HepG2 (cell line): Measurements from ENCODE around the gene SIK3. TPM values are rescaled to one million over a fixed set of nuclear protein-coding genes. Genes with fewer than 3 reads are reported as not detected.

Source experiments
- ATAC-seq: fragments of 200-7000 bp; cut with Tn5 transposase; 3 replicates; pipeline ENCODE4 v1.9.1; 2020; ENCODE audit warnings: mild to moderate bottlenecking, moderate library complexity
- BruUV-seq: library from RNA; stranded (reverse); fragments of 400-500 nt; replicated peaks from 2 replicates; lab custom pipeline; 2021; lab: Mats Ljungman, UMichigan
- CTCF ChIA-PET: fragments of 300-600 bp; formaldehyde crosslinking; extraction: SDS; loops from one replicate; lab custom pipeline; 2021; ENCODE audit warnings: low total read pairs, inconsistent platforms, low intra/inter-chr PET ratio; lab: Yijun Ruan, JAX
- POLR2A ChIA-PET: fragments of 350-600 bp; sonication (Branson Sonifier 250); formaldehyde crosslinking; loops from one replicate; lab custom pipeline; 2020; ENCODE audit warnings: antibody characterized with exemption, inconsistent platforms; lab: Yijun Ruan, JAX
- DNase-seq: peaks from one replicate; pipeline ENCODE4 v3.0.0-alpha.2; 2015; ENCODE audit warnings: low spot score
- FAIRE-seq: peaks from 3 replicates; lab custom pipeline; 2011; peaks lifted over from hg19 to GRCh38; lab: Jason Lieb, UNC
- H2AFZ ChIP-seq: one replicate; pipeline ENCODE4 v1.6.1; 2011; ENCODE audit warnings: low read length, inconsistent platforms
- H3K27ac ChIP-seq: fragments of 300-600 bp; 3 replicates; pipeline ENCODE4 v1.8.0; 2011; ENCODE audit warnings: mixed run types, mild to moderate bottlenecking, mixed read lengths, low read length, inconsistent platforms; ENCODE audit not compliant: insufficient read depth; ENCODE audit errors: extremely low read length
- H3K27me3 ChIP-seq, 2 experiments: fragments of 200-600 bp in 1 of 2; 2 replicates in 1 of 2; 3 replicates in 1 of 2; pipeline versions ENCODE4 v1.6.0 to v1.8.0; 2011; ENCODE audit warnings: low read length in 2 of 2, mild to moderate bottlenecking in 2 of 2, moderate library complexity in 2 of 2, inconsistent platforms in 1 of 2; ENCODE audit not compliant: insufficient read depth in 2 of 2, control insufficient read depth in 1 of 2
- H3K36me3 ChIP-seq, 2 experiments: fragments of 200-600 bp in 1 of 2; replicated peaks in 1 of 2; 2 replicates in 1 of 2; 3 replicates in 1 of 2; pipeline versions ENCODE4 v1.5.1 to v1.8.0; 2011; ENCODE audit warnings: low read length in 2 of 2, inconsistent platforms in 1 of 2; ENCODE audit not compliant: insufficient read depth in 2 of 2, control insufficient read depth in 1 of 2
- H3K4me1 ChIP-seq: 2 replicates; pipeline ENCODE4 v1.5.1; 2012; ENCODE audit warnings: low read length, inconsistent platforms; ENCODE audit not compliant: insufficient read depth
- H3K4me2 ChIP-seq: 2 replicates; pipeline ENCODE4 v1.6.0; 2011; ENCODE audit warnings: low read depth, low read length, inconsistent platforms
- H3K4me3 ChIP-seq, 3 experiments: fragments of 200-600 bp in 1 of 3; sonication (generic), shearing (Covaris generic) in 1 of 3; replicated peaks in 1 of 3; 2 replicates each; pipeline ENCODE4 v1.5.1; 2011 to 2016; ENCODE audit warnings: low read length in 3 of 3, inconsistent platforms in 2 of 3, low read depth in 2 of 3, mild to moderate bottlenecking in 2 of 3, control low read depth in 1 of 3, mixed read lengths in 1 of 3; ENCODE audit not compliant: insufficient read depth in 1 of 3
- H3K79me2 ChIP-seq: one replicate; pipeline ENCODE4 v1.6.1; 2011; ENCODE audit warnings: low read length, inconsistent platforms; ENCODE audit not compliant: insufficient read depth
- H3K9ac ChIP-seq: 2 replicates; pipeline ENCODE4 v1.6.0; 2011; ENCODE audit warnings: mild to moderate bottlenecking, low read depth, low read length, inconsistent platforms; ENCODE audit not compliant: insufficient read depth
- H3K9me3 ChIP-seq: 2 replicates; pipeline ENCODE4 v1.5.1; 2012; ENCODE audit warnings: mild to moderate bottlenecking, low read length
- H4K20me1 ChIP-seq: 2 replicates; pipeline ENCODE4 v1.6.0; 2011; ENCODE audit warnings: inconsistent platforms, mild to moderate bottlenecking, low read length, moderate library complexity; ENCODE audit not compliant: insufficient read depth
- CBX5 ChIP-seq: sonication (generic); formaldehyde crosslinking; IDR thresholded peaks from 2 replicates; pipeline ENCODE4 v1.4.0; 2020; ENCODE audit warnings: missing genetic modification reagents, borderline replicate concordance
- GTF3A ChIP-seq: sonication (generic); formaldehyde crosslinking; conservative IDR thresholded peaks from 2 replicates; pipeline ENCODE4 v1.4.0; 2020; ENCODE audit warnings: mild to moderate bottlenecking, missing genetic modification reagents
- HHEX ChIP-seq: IDR thresholded peaks from 2 replicates; pipeline ENCODE4 v1.6.1; 2016; ENCODE audit warnings: control low read depth
- SRF ChIP-seq: IDR thresholded peaks from 2 replicates; pipeline ENCODE4 v1.6.1; 2011; ENCODE audit warnings: mild to moderate bottlenecking, low read depth, low read length, moderate library complexity
- THAP7 ChIP-seq: sonication (generic); formaldehyde crosslinking; IDR thresholded peaks from 2 replicates; pipeline ENCODE4 v1.8.1; 2023; ENCODE audit warnings: mild to moderate bottlenecking, missing genetic modification reagents
- ZBTB14 ChIP-seq: sonication (generic); formaldehyde crosslinking; IDR thresholded peaks from 2 replicates; pipeline ENCODE4 v1.4.0; 2020; ENCODE audit warnings: missing genetic modification reagents
- WGBS: methylation state at CpG from one replicate; pipeline ENCODE4 v1.1.6; 2017; ENCODE audit warnings: low lambda C conversion rate; 5-methylcytosine and 5-hydroxymethylcytosine counted together
- in situ Hi-C: cut with HindIII; loops from 2 replicates; pipeline ENCODE4 v1.10.0; 2017; ENCODE audit warnings: low pct_unique_long_range_greater_than_20kb; ENCODE audit not compliant: extremely low pct_ligation_motif_present
- intact Hi-C: fragments of 100-400 bp; cut with micrococcal nuclease; formaldehyde crosslinking; loops from one replicate; pipeline ENCODE4 v1.10.0; 2022; ENCODE audit not compliant: unreplicated experiment
- polyA plus RNA-seq, 8 experiments: library from polyadenylated mRNA; depleted of rRNA in 3 of 8; stranded (reverse) in 7 of 8; unstranded in 1 of 8; fragments of >200 nt; fragmentation: Illumina TruSeq in 4 of 8; extraction: Trizol in 4 of 8; gene quantifications; 2 replicates each; pipeline versions ENCODE4 v1.2.1 to v1.2.3, GENCODE V29; 2011 to 2016; ENCODE audit warnings: low read depth in 4 of 8, missing spikeins in 1 of 8, mixed read lengths in 1 of 8; ENCODE audit not compliant: insufficient read depth in 1 of 8
- total RNA-seq, 5 experiments: library from RNA; depleted of rRNA; stranded (reverse); fragments of >200 nt; fragmentation: Illumina TruSeq; extraction: Trizol; gene quantifications; 2 replicates each; pipeline ENCODE4 v1.2.3, GENCODE V29; 2016; ENCODE audit warnings: low read depth in 1 of 5

SIK3 gene
- total and polyA plus RNA-seq, 2 of the 13 experiments (the other 11 are each of a cell fraction or from before 2014, with no cell fraction given), result 5.7 to 9.8 TPM

- no peaks in the 10 kb centered on the region for H4K20me1 ChIP-seq
- CTCF ChIA-PET, result no interaction called here
- no peaks in the 10 kb centered on the region for H3K9me3 ChIP-seq
- no peak overlapping the region for H3K27ac ChIP-seq
- over 99% methylated on average over 11 of the region's 11 CpGs for WGBS
- in situ Hi-C loops, result loop anchor here (5.0 kb wide), 1 partner anchor 359 kb away; the partner anchor contains the start of genes PCSK7 and RNF214
- peaks cover 20 to 76% of the 10 kb centered on the region in 2 experiments for H3K36me3 ChIP-seq
- no peak overlapping the region for H3K4me3 ChIP-seq
- no peak for ATAC-seq
- intact Hi-C loops, result no loop called here
- no peak for FAIRE-seq
- no peak overlapping the region for H3K9ac ChIP-seq
- no peaks in the 10 kb centered on the region for H3K27me3 ChIP-seq
- H2AFZ ChIP-seq, result no peak overlapping the region
- BruUV-seq, result no TSS peak
- peaks cover 20% of the 10 kb centered on the region for H3K4me1 ChIP-seq
- no peak for DNase-seq
- TF ChIP-seq THAP7, result no peak
- TF ChIP-seq, all 625 proteins: peak for 0
- H3K4me2 ChIP-seq, result no peak overlapping the region
- POLR2A ChIA-PET, result no interaction called here
- H3K79me2 ChIP-seq, result no peaks in the 10 kb centered on the region
Measured at GRCh38 chr11:116873381-116873780, 224.8 kb downstream of the SIK3 start.

- in situ Hi-C loops (loop anchor here (5.0 kb wide), 1 partner anchor 361 kb away; the partner anchor contains the start of genes PCSK7 and RNF214), intact Hi-C loops (no loop called here)
- Histone ChIP-seq H3K36me3 (peaks cover 21 to 88% of the 10 kb centered on the region in 2 experiments), H3K4me3 (no peak overlapping the region), H4K20me1 (no peaks in the 10 kb centered on the region), H3K27me3 (no peaks in the 10 kb centered on the region), H2AFZ (no peak overlapping the region), H3K9ac (no peak overlapping the region), H3K79me2 (no peaks in the 10 kb centered on the region), H3K4me2 (no peak overlapping the region)
- POLR2A ChIA-PET, result interaction anchor here (1.0 kb wide), 1 partner anchor 34 kb away, joined by 3 read pairs; the partner anchor contains the start of gene APOA1
- WGBS, result 98% methylated on average over 3 of the region's 3 CpGs
- no TSS peak for BruUV-seq
- no peak for ATAC-seq
- no peak for DNase-seq
- FAIRE-seq, result no peak
- CTCF ChIA-PET, result no interaction called here
- no peak for TF ChIP-seq GTF3A (CRISPR knock-in tag)
- no peak for TF ChIP-seq HHEX (CRISPR knock-in tag)
- TF ChIP-seq ZBTB14 (CRISPR knock-in tag), result no peak
- no peak for TF ChIP-seq SRF
- TF ChIP-seq CBX5, result no peak
- TF ChIP-seq, all 625 proteins: peak for 0
- no peaks in the 10 kb centered on the region for H3K9me3 ChIP-seq
- H3K4me1 ChIP-seq, result peaks cover 20% of the 10 kb centered on the region
- no peak overlapping the region for H3K27ac ChIP-seq
Measured at GRCh38 chr11:116871248-116871647, 227.0 kb downstream of the SIK3 start.
